C4-2B (cell line): ENCODE measurements around the gene ZBTB5.

ENCODE experiments used
- CTCF ChIP-seq: fragments of 450-650 bp; conservative IDR thresholded peaks from 2 replicates; pipeline ENCODE4 v1.5.1; 2017; ENCODE audit warnings: mild to moderate bottlenecking
- ZFX ChIP-seq: fragments of 450-650 bp; IDR thresholded peaks from 2 replicates; pipeline ENCODE4 v1.6.1; 2017

- TF ChIP-seq CTCF = no peak
- no peak for TF ChIP-seq ZFX
These were observed 31.3 kb downstream of the ZBTB5 start for GRCh38 chr9:37433867-37434371.
